ENCODE results near the gene SLC25A53.

Gene SLC25A53

GRCh38 chrX:104156630-104157529 is at the start of gene SLC25A53:
TSS of gene SLC25A53 (minus strand) at chrX:104157009. CDS start at chrX:104105257, 51,752 bp downstream.
- DNase-seq (ENCODE audit: low spot score), result peak; percentile 50

GRCh38 chrX:104205548-104205947 is 48.7 kb upstream of the SLC25A53 start:
- no peak for TF ChIP-seq CTCF (IDR thresholded peaks at IDR 0.05; ENCODE audit: extremely low read depth, insufficient read depth, missing control alignments)
- in situ Hi-C loops (cut with MboI; ENCODE audit: low pct_unique_long_range_greater_than_20kb, low sequenced_read_pairs, unreplicated experiment), result no loop called here
- DNase-seq (ENCODE audit: low spot score), result no peak

More at GRCh38 chrX:104156630-104157529, at the start of gene SLC25A53:
- TF ChIP-seq CTCF (IDR thresholded peaks at IDR 0.05; ENCODE audit: extremely low read depth, insufficient read depth, missing control alignments), result no peak
- in situ Hi-C loops (cut with MboI; ENCODE audit: low pct_unique_long_range_greater_than_20kb, low sequenced_read_pairs, unreplicated experiment), result no loop called here

- TF ChIP-seq CTCF (IDR thresholded peaks at IDR 0.05; ENCODE audit: extremely low read depth, insufficient read depth, missing control alignments), result peak; percentile 71
- DNase-seq (ENCODE audit: low spot score), result peak; percentile 40
- in situ Hi-C loops (cut with MboI; ENCODE audit: low pct_unique_long_range_greater_than_20kb, low sequenced_read_pairs, unreplicated experiment), result no loop called here
Observed at GRCh38 chrX:104195489-104196084, 38.8 kb upstream of the SLC25A53 start.

GRCh38 chrX:104195013-104195412 is 38.2 kb upstream of the SLC25A53 start:
- TF ChIP-seq CTCF (IDR thresholded peaks at IDR 0.05; ENCODE audit: extremely low read depth, insufficient read depth, missing control alignments), result no peak
- no peak for DNase-seq (ENCODE audit: low spot score)
- in situ Hi-C loops (cut with MboI; ENCODE audit: low pct_unique_long_range_greater_than_20kb, low sequenced_read_pairs, unreplicated experiment), result no loop called here

GRCh38 chrX:104193485-104193884 is 36.7 kb upstream of the SLC25A53 start:
- no peak for DNase-seq (ENCODE audit: low spot score)
- in situ Hi-C loops (cut with MboI; ENCODE audit: low pct_unique_long_range_greater_than_20kb, low sequenced_read_pairs, unreplicated experiment), result no loop called here
- no peak for TF ChIP-seq CTCF (IDR thresholded peaks at IDR 0.05; ENCODE audit: extremely low read depth, insufficient read depth, missing control alignments)

GRCh38 chrX:104189837-104190236 is 33.0 kb upstream of the SLC25A53 start:
- in situ Hi-C loops (cut with MboI; ENCODE audit: low pct_unique_long_range_greater_than_20kb, low sequenced_read_pairs, unreplicated experiment), result no loop called here
- no peak for TF ChIP-seq CTCF (IDR thresholded peaks at IDR 0.05; ENCODE audit: extremely low read depth, insufficient read depth, missing control alignments)
- DNase-seq (ENCODE audit: low spot score), result no peak
